Panc1 (cell line): Measurements from ENCODE around the gene CDV3. TPM values are rescaled to one million over a fixed set of nuclear protein-coding genes. Genes with fewer than 3 reads are reported as not detected.
"Not testable (repeated sequence)": the region's sequence is repeated elsewhere in the genome, so short reads cannot be mapped to it uniquely, and the experiment has no call there.

ENCODE experiments used
- ATAC-seq: fragments of 200-7000 bp; cut with Tn5 transposase; 2 replicates; pipeline ENCODE4 v1.9.1; 2020; ENCODE audit warnings: mild to moderate bottlenecking, moderate library complexity
- BruUV-seq: library from RNA; stranded (reverse); fragments of 400-500 nt; replicated peaks from 2 replicates; lab custom pipeline; 2021; lab: Mats Ljungman, UMichigan
- CTCF ChIA-PET: fragments of 300-600 bp; sonication (Branson Sonifier 250); formaldehyde crosslinking; loops from one replicate; lab custom pipeline; 2022; ENCODE audit warnings: antibody characterized with exemption; lab: Charles Lee
- POLR2A ChIA-PET: fragments of 300-600 bp; sonication (Branson Sonifier 250); formaldehyde crosslinking; loops from one replicate; lab custom pipeline; 2022; ENCODE audit warnings: antibody characterized with exemption; lab: Charles Lee
- DNase-seq: peaks from one replicate; pipeline ENCODE4 v3.0.0-alpha.2; 2010; ENCODE audit warnings: low read depth, low spot score
- H3K27ac ChIP-seq: 2 replicates; pipeline ENCODE4 v1.5.1; 2011; ENCODE audit warnings: mild to moderate bottlenecking, low read length, inconsistent platforms
- H3K27me3 ChIP-seq: fragments of 200-500 bp; sonication (Bioruptor generic); 2 replicates; pipeline ENCODE4 v1.6.0; 2014; ENCODE audit warnings: low read length, inconsistent platforms; ENCODE audit not compliant: control insufficient read depth, insufficient read depth
- H3K36me3 ChIP-seq: fragments of 200-500 bp; sonication (Bioruptor generic); 2 replicates; pipeline ENCODE4 v1.5.1; 2014; ENCODE audit warnings: inconsistent platforms, mild to moderate bottlenecking, low read length, moderate library complexity; ENCODE audit not compliant: control insufficient read depth, insufficient read depth
- H3K4me1 ChIP-seq: 2 replicates; pipeline ENCODE4 v1.5.1; 2011; ENCODE audit warnings: inconsistent platforms, mild to moderate bottlenecking, low read length, moderate library complexity; ENCODE audit not compliant: control insufficient read depth, insufficient read depth
- H3K4me3 ChIP-seq, 2 experiments: 2 replicates each; pipeline ENCODE4 v1.5.1; 2011 to 2012; ENCODE audit warnings: low read depth in 2 of 2, low read length in 2 of 2, mild to moderate bottlenecking in 2 of 2, inconsistent platforms in 1 of 2, moderate library complexity in 1 of 2
- H3K9me3 ChIP-seq: fragments of 200-500 bp; sonication (Bioruptor generic); 2 replicates; pipeline ENCODE4 v1.5.1; 2014; ENCODE audit warnings: low read depth, mild to moderate bottlenecking, inconsistent platforms, low read length, moderate library complexity; ENCODE audit not compliant: control insufficient read depth, insufficient read depth
- POLR2AphosphoS5 ChIP-seq: IDR thresholded peaks from 2 replicates; pipeline ENCODE4 v1.6.1; 2012; ENCODE audit warnings: mild to moderate bottlenecking, low read depth, low read length, moderate library complexity
- REST ChIP-seq, 2 experiments: IDR thresholded peaks; 2 replicates each; pipeline ENCODE4 v1.6.1; 2011 to 2012; ENCODE audit warnings: low read depth in 2 of 2, control low read depth in 1 of 2, low read length in 1 of 2, mild to moderate bottlenecking in 1 of 2, moderate library complexity in 1 of 2; ENCODE audit not compliant: insufficient read depth in 1 of 2
- SIN3A ChIP-seq: IDR thresholded peaks from 2 replicates; pipeline ENCODE4 v1.6.1; 2012; ENCODE audit warnings: low read depth, mild to moderate bottlenecking, low read length, moderate library complexity, borderline replicate concordance; ENCODE audit not compliant: insufficient read depth
- TCF7L2 ChIP-seq: IDR thresholded peaks from 2 replicates; pipeline ENCODE4 v1.6.1; 2011; ENCODE audit warnings: mild to moderate bottlenecking, low read depth, low read length, inconsistent platforms
- in situ Hi-C: cut with HindIII; loops from 2 replicates; pipeline ENCODE4 v1.10.0; 2016; ENCODE audit warnings: low sequenced_read_pairs, low pct_unique_long_range_greater_than_20kb
- intact Hi-C: fragments of 100-400 bp; cut with micrococcal nuclease; formaldehyde crosslinking; loops from one replicate; pipeline ENCODE4 v1.10.0; 2022; ENCODE audit not compliant: unreplicated experiment
- total RNA-seq: library from RNA; stranded (reverse); gene quantifications from one replicate; pipeline ENCODE4 v1.2.1, GENCODE V29; 2021; ENCODE audit not compliant: unreplicated experiment
- TF ChIP-seq, protein P1 (sequence below): fragments of 450-650 bp; IDR thresholded peaks from 2 replicates; pipeline ENCODE4 v1.5.1; 2017; ENCODE audit warnings: mild to moderate bottlenecking

The CDV3 gene
- total RNA-seq, 1 experiment from 2014 or later: 506 TPM

DNA sequence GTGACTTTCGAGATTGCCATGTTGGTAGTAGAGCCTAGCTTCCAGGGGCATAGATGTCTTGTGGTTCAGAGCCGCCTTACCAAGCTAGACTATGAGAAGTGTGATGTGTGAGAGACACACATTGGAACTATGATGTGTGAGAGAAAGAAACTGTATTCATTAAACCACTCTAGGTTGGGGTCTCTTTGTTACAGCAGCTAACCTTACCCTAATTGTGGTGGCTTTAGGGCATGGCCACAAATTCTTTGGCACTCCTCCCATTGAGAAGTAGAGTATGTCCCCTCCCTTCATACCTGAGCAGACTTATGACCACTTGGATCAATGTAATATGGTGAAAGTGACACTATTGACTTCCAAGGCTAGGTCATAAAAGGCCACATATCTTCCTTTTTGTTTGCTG is 35.3 kb upstream of the CDV3 start:
- Histone ChIP-seq H3K36me3 (no peaks in the 10 kb centered on the region), H3K9me3 (no peaks in the 10 kb centered on the region), H3K4me1 (peaks cover 13% of the 10 kb centered on the region), H3K4me3 (no peak overlapping the region), H3K27me3 (no peaks in the 10 kb centered on the region), H3K27ac (peak overlapping the region; percentile 73; the same call in 1 of the 2 replicates)
- no peak for DNase-seq
- in situ Hi-C loops (no loop called here), intact Hi-C loops (no loop called here)
- POLR2A ChIA-PET: interaction anchor here (0.6 kb wide), 1 partner anchor 12 kb away, joined by 5 read pairs; no protein-coding TSS in a partner anchor
- CTCF ChIA-PET: no interaction called here
- ATAC-seq: no peak
- TF ChIP-seq POLR2AphosphoS5: no peak
- BruUV-seq: no TSS peak

DNA sequence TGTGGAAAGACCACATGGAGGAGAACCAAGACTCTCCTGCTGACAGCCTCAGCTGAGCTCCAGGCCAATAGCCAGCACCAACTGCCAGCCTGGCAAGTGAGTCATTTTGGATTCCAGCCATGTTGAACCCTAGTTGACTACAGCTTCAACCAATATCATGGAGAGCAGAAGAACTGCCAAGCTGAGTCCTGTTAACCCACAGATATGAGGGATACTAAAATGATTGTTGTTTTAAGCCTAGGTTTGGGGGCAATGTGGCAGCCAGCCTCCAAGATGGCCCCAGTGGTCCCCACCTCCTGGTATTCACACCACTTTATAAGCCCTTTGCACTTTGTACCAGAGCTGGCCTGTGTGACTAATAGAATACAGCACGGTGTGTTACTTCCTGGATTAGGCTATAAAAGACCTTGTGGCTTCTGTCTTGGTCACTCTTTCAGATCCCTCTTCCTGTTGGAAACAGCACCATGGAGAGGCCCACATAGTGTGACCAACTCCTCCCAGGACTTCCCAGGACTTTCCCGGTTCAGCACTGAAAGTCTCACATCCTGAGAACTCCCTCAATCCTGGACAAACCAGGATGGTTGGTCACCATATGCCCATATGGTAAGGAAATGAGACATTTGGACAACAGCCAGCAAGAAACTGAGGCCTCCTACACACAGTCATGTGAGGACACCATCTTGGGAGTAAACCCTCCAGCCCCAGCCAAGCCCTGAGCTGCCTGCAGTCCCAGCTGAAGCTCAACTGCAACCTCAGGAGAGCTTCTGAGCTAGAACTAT is 32.4 kb upstream of the CDV3 start:
- DNase-seq (no peak), ATAC-seq (peak; percentile 74)
- in situ Hi-C loops: no loop called here
- Histone ChIP-seq H3K36me3 (no peaks in the 10 kb centered on the region), H3K27ac (peak overlapping the region; percentile 60), H3K27me3 (no peaks in the 10 kb centered on the region), H3K4me3 (no peak overlapping the region), H3K9me3 (no peaks in the 10 kb centered on the region), H3K4me1 (peaks cover 8% of the 10 kb centered on the region)
- intact Hi-C loops: no loop called here
- CTCF ChIA-PET: interaction anchor here (0.6 kb wide), 1 partner anchor 575 kb away, joined by 3 read pairs; no protein-coding TSS in a partner anchor
- POLR2A ChIA-PET: no interaction called here
- no TSS peak for BruUV-seq
- TF ChIP-seq, protein P1, sequence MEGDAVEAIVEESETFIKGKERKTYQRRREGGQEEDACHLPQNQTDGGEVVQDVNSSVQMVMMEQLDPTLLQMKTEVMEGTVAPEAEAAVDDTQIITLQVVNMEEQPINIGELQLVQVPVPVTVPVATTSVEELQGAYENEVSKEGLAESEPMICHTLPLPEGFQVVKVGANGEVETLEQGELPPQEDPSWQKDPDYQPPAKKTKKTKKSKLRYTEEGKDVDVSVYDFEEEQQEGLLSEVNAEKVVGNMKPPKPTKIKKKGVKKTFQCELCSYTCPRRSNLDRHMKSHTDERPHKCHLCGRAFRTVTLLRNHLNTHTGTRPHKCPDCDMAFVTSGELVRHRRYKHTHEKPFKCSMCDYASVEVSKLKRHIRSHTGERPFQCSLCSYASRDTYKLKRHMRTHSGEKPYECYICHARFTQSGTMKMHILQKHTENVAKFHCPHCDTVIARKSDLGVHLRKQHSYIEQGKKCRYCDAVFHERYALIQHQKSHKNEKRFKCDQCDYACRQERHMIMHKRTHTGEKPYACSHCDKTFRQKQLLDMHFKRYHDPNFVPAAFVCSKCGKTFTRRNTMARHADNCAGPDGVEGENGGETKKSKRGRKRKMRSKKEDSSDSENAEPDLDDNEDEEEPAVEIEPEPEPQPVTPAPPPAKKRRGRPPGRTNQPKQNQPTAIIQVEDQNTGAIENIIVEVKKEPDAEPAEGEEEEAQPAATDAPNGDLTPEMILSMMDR: no peak
- TF ChIP-seq TCF7L2 (no peak), SIN3A (no peak), REST (IDR thresholded peaks at IDR 0.05; ENCODE audit: insufficient read depth in 1 of 2, low read depth in 2 of 2, low read length in 1 of 2) (no peak), POLR2AphosphoS5 (no peak)

GRCh38 chr3:133542871-133543270 is 30.6 kb upstream of the CDV3 start:
- peaks cover 12% of the 10 kb centered on the region for H3K4me1 ChIP-seq
- TF ChIP-seq, protein P1: no peak
- H3K36me3 ChIP-seq: no peaks in the 10 kb centered on the region
- no peaks in the 10 kb centered on the region for H3K27me3 ChIP-seq
- H3K9me3 ChIP-seq: no peaks in the 10 kb centered on the region
- H3K27ac ChIP-seq: peak overlapping the region; percentile 41; the same call in 1 of the 2 replicates
- ATAC-seq (no peak), DNase-seq (no peak)
- in situ Hi-C loops: no loop called here
- no TSS peak for BruUV-seq
- ChIA-PET POLR2A (no interaction called here), CTCF (no interaction called here)
- H3K4me3 ChIP-seq: no peak overlapping the region
- intact Hi-C loops: no loop called here

- peaks cover 13% of the 10 kb centered on the region for H3K4me1 ChIP-seq
- H3K27ac ChIP-seq: peak overlapping the region; percentile 36; the same call in 1 of the 2 replicates
Observed at GRCh38 chr3:133544983-133545382, 28.5 kb upstream of the CDV3 start.

More at GRCh38 chr3:133544983-133545382, 28.5 kb upstream of the CDV3 start:
- ATAC-seq, H3K4me3 ChIP-seq, H3K9me3 ChIP-seq, in situ Hi-C loops, BruUV-seq, DNase-seq, H3K36me3 ChIP-seq, intact Hi-C loops, POLR2A ChIA-PET, H3K27me3 ChIP-seq: not testable (repeated sequence)
- CTCF ChIA-PET: interaction anchor here (0.6 kb wide), 1 partner anchor 80 kb away, joined by 4 read pairs; no protein-coding TSS in a partner anchor
